GDM1 (cell line): ENCODE results near the gene BBS9.

ENCODE experiments used
- DNase-seq: peaks from one replicate; lab custom pipeline; 2025; lab: John Stamatoyannopoulos, UW

BBS9 gene

DNA sequence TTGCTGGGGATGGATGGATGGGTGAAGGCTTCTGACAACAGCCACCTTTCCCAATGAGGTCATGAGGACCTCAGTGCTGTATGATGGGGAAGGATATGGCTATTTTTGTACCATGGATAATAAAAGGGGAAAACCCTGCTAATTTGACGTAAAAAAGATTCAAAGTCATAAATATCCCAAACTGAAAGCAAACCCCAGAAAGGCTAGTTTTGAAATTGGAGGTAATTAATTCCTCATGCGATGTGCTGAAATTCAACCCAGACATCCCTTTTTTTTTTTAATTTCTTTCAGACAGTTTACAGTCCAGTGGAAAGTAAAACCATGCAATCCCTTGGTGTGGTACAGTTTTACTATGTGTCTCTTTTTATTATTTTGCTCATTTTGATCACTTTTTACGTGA lies 521.5 kb downstream of the BBS9 start:
- DNase-seq: no peak

DNA sequence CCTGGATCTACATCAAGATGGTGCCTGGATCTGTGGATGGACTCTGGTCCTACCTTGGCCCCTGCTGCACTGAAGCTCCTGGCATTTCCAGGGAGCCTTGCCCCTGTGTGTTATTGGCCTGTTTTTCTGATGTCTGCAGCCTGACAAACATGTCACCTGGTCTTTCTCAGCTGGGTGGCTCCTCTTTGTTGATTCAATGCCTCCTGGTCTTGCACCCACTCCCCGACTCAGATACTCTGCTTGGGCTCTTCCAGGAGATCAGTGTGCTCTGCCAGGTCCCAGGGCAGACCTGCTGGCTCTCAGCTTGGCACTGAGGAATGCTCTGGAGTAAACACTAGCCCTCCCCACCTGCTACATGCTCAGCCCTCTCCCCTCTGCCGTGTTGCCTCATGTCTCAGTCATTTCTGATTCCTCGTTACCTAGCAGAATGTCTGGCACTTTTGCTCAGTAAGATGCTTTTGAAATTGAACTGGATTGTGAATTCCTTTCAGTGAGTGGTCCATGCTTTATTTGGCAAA lies 522.7 kb downstream of the BBS9 start:
- DNase-seq: no peak

DNA sequence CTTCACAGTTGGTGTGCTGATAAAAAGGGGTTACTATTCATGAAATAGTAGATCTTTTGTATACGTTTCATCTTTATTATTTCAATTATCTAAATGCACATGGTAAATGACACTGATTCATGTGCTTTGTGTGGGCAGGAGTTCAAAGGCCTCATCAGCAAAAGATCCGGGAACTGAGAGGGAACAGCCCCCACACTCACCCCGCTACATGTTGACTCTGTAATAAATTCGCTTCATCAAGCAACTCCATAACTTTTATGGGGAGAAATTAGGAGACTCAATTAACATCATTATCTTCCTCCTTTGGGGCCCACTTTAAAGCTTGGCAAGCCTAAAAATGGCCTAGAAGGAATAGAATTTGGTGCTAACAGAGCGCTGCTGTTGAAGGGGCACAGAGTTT lies 525.3 kb downstream of the BBS9 start:
- DNase-seq: no peak
